GM12878 (cell line): ENCODE data around the gene ITPKA. TPM values are rescaled to one million over a fixed set of nuclear protein-coding genes. Genes with fewer than 3 reads are reported as not detected.

Experiments used
- ATAC-seq: fragments of 200-7000 bp; cut with Tn5 transposase; 3 replicates; pipeline ENCODE4 v1.9.1; 2020; ENCODE audit warnings: mild to moderate bottlenecking, moderate library complexity
- BruUV-seq: library from RNA; stranded (reverse); fragments of 400-500 nt; replicated peaks from 2 replicates; lab custom pipeline; 2021; lab: Mats Ljungman, UMichigan
- CTCF ChIA-PET: fragments of 300-600 bp; sonication (Branson Sonifier 250); formaldehyde crosslinking; extraction: SDS; loops from one replicate; lab custom pipeline; 2021; ENCODE audit warnings: inconsistent platforms; lab: Yijun Ruan, JAX
- POLR2A ChIA-PET: fragments of 350-600 bp; formaldehyde crosslinking; extraction: SDS; loops from one replicate; lab custom pipeline; 2021; ENCODE audit warnings: inconsistent platforms; lab: Charles Lee
- RAD21 ChIA-PET: fragments of 300-600 bp; sonication (Branson Sonifier 250); formaldehyde crosslinking; loops from one replicate; lab custom pipeline; 2023; ENCODE audit warnings: antibody characterized with exemption; ENCODE audit not compliant: unreplicated experiment; lab: Charles Lee
- SMC1A ChIA-PET: fragments of 300-600 bp; sonication (Branson Sonifier 250); formaldehyde crosslinking; loops from one replicate; lab custom pipeline; 2023; ENCODE audit not compliant: unreplicated experiment, uncharacterized antibody; lab: Charles Lee
- DNase-seq: peaks from one replicate; pipeline ENCODE4 v3.0.0-alpha.2; 2011; ENCODE audit warnings: low read depth, low spot score
- FAIRE-seq: peaks from 3 replicates; lab custom pipeline; 2011; peaks lifted over from hg19 to GRCh38; lab: Jason Lieb, UNC
- H2AFZ ChIP-seq: 2 replicates; pipeline ENCODE4 v1.6.0; 2011; ENCODE audit warnings: low read depth, low read length, control low read depth; ENCODE audit not compliant: control insufficient read depth
- H3K27ac ChIP-seq: 2 replicates; pipeline ENCODE4 v1.5.1; 2011; ENCODE audit warnings: control low read depth; ENCODE audit not compliant: control insufficient read depth, insufficient read depth
- H3K27me3 ChIP-seq, 2 experiments: replicated peaks in 1 of 2; 2 replicates each; pipeline versions ENCODE4 v1.6.0 to v1.6.1; 2011; ENCODE audit warnings: low read length in 1 of 2; ENCODE audit not compliant: control insufficient read depth in 2 of 2, insufficient read depth in 2 of 2
- H3K36me3 ChIP-seq, 2 experiments: 2 replicates each; pipeline ENCODE4 v1.5.1; 2011; ENCODE audit warnings: low read length in 1 of 2; ENCODE audit not compliant: control insufficient read depth in 2 of 2, insufficient read depth in 2 of 2
- H3K4me1 ChIP-seq: 2 replicates; pipeline ENCODE4 v1.6.1; 2011; ENCODE audit warnings: mild to moderate bottlenecking, low read length, moderate library complexity, mixed read lengths; ENCODE audit not compliant: control insufficient read depth, insufficient read depth
- H3K4me2 ChIP-seq: 2 replicates; pipeline ENCODE4 v1.6.0; 2011; ENCODE audit warnings: control low read depth; ENCODE audit not compliant: control insufficient read depth, insufficient read depth
- H3K4me3 ChIP-seq: fragments of 200-600 bp; sonication (generic); 2 replicates; pipeline ENCODE4 v1.5.1; 2016
- H3K79me2 ChIP-seq: 2 replicates; pipeline ENCODE4 v1.6.0; 2011; ENCODE audit warnings: low read length; ENCODE audit not compliant: control insufficient read depth, insufficient read depth
- H3K9ac ChIP-seq: 2 replicates; pipeline ENCODE4 v1.8.0; 2011; ENCODE audit warnings: low read length, control low read depth, mixed read lengths; ENCODE audit not compliant: control insufficient read depth, insufficient read depth
- H3K9me3 ChIP-seq: replicated peaks from 3 replicates; pipeline ENCODE4 v1.5.1; 2011; ENCODE audit warnings: mild to moderate bottlenecking, low read length; ENCODE audit not compliant: control insufficient read depth, insufficient read depth
- H4K20me1 ChIP-seq: 2 replicates; pipeline ENCODE4 v1.6.0; 2011; ENCODE audit not compliant: control insufficient read depth, insufficient read depth
- CREB1 ChIP-seq: IDR thresholded peaks from 2 replicates; pipeline ENCODE4 v1.6.1; 2012; ENCODE audit warnings: low read depth, mild to moderate bottlenecking, inconsistent platforms
- JUNB ChIP-seq: IDR thresholded peaks from 2 replicates; pipeline ENCODE4 v1.6.1; 2016; ENCODE audit warnings: antibody characterized with exemption, mild to moderate bottlenecking
- PAX5 ChIP-seq: IDR thresholded peaks from 2 replicates; pipeline ENCODE4 v1.6.1; 2011; ENCODE audit warnings: low read depth, low read length, borderline replicate concordance
- REST ChIP-seq: IDR thresholded peaks from 2 replicates; pipeline ENCODE4 v1.6.1; 2012; ENCODE audit warnings: mild to moderate bottlenecking, low read depth, low read length
- RUNX3 ChIP-seq: IDR thresholded peaks from 2 replicates; pipeline ENCODE4 v1.6.1; 2012; ENCODE audit warnings: low read length, inconsistent platforms
- SMARCA5 ChIP-seq: fragments of 450-650 bp; IDR thresholded peaks from 2 replicates; pipeline ENCODE4 v1.6.1; 2017; ENCODE audit warnings: mild to moderate bottlenecking
- ZNF24 ChIP-seq: fragments of 450-650 bp; IDR thresholded peaks from 2 replicates; pipeline ENCODE4 v1.6.1; 2017; ENCODE audit warnings: antibody characterized with exemption, mild to moderate bottlenecking
- WGBS: methylation state at CpG from one replicate; pipeline ENCODE4 v1.1.6; 2016; ENCODE audit warnings: low lambda C conversion rate; ENCODE audit not compliant: insufficient replicate concordance, insufficient coverage; ENCODE audit errors: missing lambda C conversion rate; 5-methylcytosine and 5-hydroxymethylcytosine counted together
- in situ Hi-C: fragments of 300-500 bp; cut with MboI; formaldehyde crosslinking; loops from 9 replicates; pipeline ENCODE4 v1.14.3; 2018; ENCODE audit warnings: mixed read lengths
- intact Hi-C: fragments of 100-400 bp; cut with micrococcal nuclease; formaldehyde crosslinking; loops from one replicate; pipeline ENCODE4 v1.14.2; 2022; ENCODE audit not compliant: unreplicated experiment
- polyA plus RNA-seq, 11 experiments: library from polyadenylated mRNA; depleted of rRNA in 4 of 11; unstranded in 6 of 11; stranded (reverse) in 5 of 11; fragments of >200 nt; fragmentation: Nextera tagmentation in 4 of 11; fragmentation: Illumina TruSeq in 1 of 11; extraction: Ambion mirVana in 4 of 11; extraction: Trizol in 1 of 11; gene quantifications; 1 replicate in 1 of 11; 2 replicates in 10 of 11; pipeline versions ENCODE4 v1.2.1 to v1.2.3, GENCODE V29; 2011 to 2016; ENCODE audit warnings: inconsistent platforms in 2 of 11, missing spikeins in 2 of 11, low read depth in 1 of 11
- total RNA-seq, 4 experiments: library from RNA; depleted of rRNA in 3 of 4; stranded (reverse); fragments of >200 nt in 3 of 4; fragmentation: Illumina TruSeq in 1 of 4; extraction: Trizol in 1 of 4; gene quantifications; 2 replicates each; pipeline versions ENCODE4 v1.2.1 to v1.2.3, GENCODE V29; 2013 to 2021

The ITPKA gene
- total and polyA plus RNA-seq, 10 of the 15 experiments (the other 5 are each of a cell fraction or from before 2014, with no cell fraction given) = 0.04 to 1.5 (median 0.49) TPM; not detected in 1

DNA sequence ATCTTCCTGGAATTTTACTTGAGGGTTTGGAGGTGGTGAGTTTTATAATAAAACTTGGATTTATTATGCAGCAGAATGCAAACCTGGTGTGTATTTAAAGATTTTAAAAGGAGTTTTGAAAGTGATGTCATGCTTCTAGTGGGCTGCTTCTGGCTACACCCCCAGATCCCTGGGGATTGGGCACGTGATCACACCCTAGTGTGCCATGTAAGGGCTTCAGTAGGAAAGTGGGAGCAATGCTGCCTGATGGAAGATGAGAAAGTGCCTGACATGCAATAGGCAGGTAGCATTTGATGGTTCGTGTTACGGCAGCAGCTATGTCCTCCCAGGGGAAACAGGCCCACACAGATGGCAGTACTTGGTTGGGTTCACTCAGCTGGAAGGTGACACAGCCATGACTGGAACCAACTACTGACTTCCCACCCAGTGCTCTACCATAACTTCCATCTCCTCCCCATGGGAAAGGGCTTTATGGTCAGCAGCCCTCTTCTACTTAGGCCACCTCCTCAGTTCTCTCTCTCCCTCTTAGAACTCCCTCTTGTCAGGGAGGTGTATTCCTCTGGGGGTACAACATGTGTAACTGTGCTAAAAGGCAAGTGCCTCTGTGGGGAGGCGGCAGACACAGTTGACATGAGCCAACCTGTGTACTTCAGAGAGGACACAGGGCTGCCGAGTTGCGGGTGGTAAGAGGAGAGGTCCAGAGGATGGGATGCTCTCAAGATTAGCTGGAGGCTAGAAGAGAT, 5.6 kb downstream of the ITPKA start (continued):
- TF ChIP-seq REST = no peak
- TF ChIP-seq SMARCA5 = no peak
- no peak for TF ChIP-seq CREB1
- TF ChIP-seq JUNB = no peak
- TF ChIP-seq, all 136 proteins: peak for 3

GRCh38 chr15:41501191-41501917, 7.7 kb downstream of the ITPKA start:
- intact Hi-C loops = no loop called here
- Histone ChIP-seq H2AFZ (no peak overlapping the region), H3K4me3 (peak overlapping the region; percentile 44; the same call in 1 of the 2 replicates), H3K27ac (no peak overlapping the region), H3K4me2 (peak overlapping the region; percentile 80), H3K9ac (no peak overlapping the region), H3K27me3 (peaks cover 12 to 15% of the 10 kb centered on the region in 2 experiments), H3K4me1 (peaks cover 8% of the 10 kb centered on the region), H3K9me3 (no peaks in the 10 kb centered on the region), H3K36me3 (no peaks in the 10 kb centered on the region)
- in situ Hi-C loops = no loop called here
- FAIRE-seq (no peak), DNase-seq (no peak)
- CTCF ChIA-PET = interaction anchor here (0.9 to 2.5 kb wide), 2 partner anchors 12 to 35 kb away, joined by 3 to 18 read pairs; partner anchors contain the start of gene LTK
- SMC1A ChIA-PET = no interaction called here
- POLR2A ChIA-PET = interaction anchor here (0.6 kb wide), 1 partner anchor 318 kb away, joined by 3 read pairs; no protein-coding TSS in a partner anchor
- BruUV-seq = no TSS peak
- 5% methylated on average over 51 of the region's 56 CpGs for WGBS
- RAD21 ChIA-PET = interaction anchor here (0.8 kb wide), 1 partner anchor 35 kb away, joined by 3 read pairs; no protein-coding TSS in a partner anchor
- TF ChIP-seq ZNF24 (peak; percentile 96), RUNX3 (no peak), PAX5 (peak; percentile 32; the same call in 1 of the 2 replicates)
- TF ChIP-seq, all 136 proteins: peak for 2
- peak; percentile 76 for ATAC-seq
- Histone ChIP-seq H3K79me2 (no peaks in the 10 kb centered on the region), H4K20me1 (no peaks in the 10 kb centered on the region; the same call in 1 of the 2 replicates)
